CD4-positive, alpha-beta T cell treated with Interleukin-4 for 1 hour (primary cell): ENCODE results near the gene KIAA0586.
"Not testable (repeated sequence)": the region's sequence is repeated elsewhere in the genome, so short reads cannot be mapped to it uniquely, and the experiment has no call there.

ENCODE experiments used
- DNase-seq, 2 donors: peaks; one replicate each; pipeline ENCODE4 v3.0.0-alpha.2; 2020 to 2022

Gene KIAA0586

DNA sequence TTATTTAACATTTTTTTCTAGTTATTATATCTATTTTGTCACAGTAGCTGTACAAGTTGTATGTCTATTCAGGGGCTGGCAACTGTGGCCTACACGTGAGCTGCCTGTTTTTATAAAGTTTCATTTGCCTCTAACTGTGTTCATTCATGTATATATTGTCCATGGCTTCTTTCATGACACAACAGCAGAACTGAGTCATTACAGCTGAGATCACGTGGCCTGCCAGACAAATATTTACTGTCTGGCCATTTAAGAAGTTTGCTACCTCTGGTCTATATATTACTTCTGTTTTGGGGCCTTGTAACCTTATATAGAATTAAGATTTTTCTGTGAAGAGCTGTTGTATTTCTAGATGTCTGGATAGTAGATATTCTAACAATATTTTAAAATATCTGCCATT, 37.9 kb downstream of the KIAA0586 start:
- DNase-seq, result no peak

DNA sequence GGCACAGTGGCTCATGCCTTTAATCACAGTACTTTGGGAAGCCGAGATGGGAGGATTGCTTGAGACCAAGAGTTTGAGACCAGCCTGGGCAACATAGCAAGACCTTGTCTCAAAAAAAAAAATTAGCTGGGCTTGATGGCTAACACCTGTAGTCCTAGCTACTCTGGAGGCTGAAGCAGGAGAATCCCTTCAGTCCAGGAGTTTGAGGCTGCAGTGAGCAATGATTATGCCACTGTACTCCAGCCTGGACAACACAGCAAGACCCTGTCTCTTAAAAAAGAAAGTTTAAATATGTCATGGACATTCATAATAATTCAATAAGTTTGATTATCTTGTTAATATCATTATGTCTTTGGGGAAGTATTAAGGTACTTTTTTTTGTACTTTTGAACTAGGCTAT, 38.9 kb downstream of the KIAA0586 start:
- no peak for DNase-seq

DNA sequence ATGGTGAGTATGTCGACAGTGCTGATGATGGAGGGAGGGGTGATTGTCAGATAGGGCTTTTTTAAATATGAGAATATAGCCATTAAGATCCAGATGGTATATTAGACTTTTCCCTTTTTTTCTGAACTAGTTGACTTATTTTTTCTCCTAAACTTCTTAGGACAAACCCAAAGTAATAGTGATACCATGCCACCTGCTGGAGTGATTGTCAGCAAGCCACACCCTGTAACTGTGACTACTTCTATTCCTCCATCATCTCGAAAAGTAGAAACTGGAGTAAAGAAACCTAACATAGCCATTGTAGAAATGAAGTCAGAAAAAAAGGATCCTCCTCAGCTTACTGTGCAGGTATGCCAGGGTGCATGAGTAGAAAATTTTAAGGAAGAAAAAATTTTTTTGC, 40.1 kb downstream of the KIAA0586 start:
- DNase-seq, result no peak

DNA sequence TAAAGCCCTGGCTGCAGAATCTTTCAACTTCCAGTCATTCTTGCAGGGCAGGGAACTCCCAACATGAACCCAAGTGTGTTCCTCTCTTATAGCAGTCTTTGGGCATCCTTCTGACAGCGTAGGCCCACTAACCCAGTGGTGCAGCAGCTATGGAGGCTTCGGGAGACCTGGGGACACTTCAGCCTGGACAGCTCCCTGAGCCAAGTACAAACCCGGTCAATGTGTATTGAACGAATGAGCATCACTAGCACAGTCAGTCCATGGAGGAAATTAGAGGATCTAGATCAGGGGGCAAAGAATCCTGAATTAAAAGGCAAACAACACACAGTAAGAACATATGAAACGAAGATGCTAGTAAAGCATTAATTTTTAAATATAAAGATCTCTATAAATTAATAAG, 41.8 kb downstream of the KIAA0586 start:
- no peak for DNase-seq

DNA sequence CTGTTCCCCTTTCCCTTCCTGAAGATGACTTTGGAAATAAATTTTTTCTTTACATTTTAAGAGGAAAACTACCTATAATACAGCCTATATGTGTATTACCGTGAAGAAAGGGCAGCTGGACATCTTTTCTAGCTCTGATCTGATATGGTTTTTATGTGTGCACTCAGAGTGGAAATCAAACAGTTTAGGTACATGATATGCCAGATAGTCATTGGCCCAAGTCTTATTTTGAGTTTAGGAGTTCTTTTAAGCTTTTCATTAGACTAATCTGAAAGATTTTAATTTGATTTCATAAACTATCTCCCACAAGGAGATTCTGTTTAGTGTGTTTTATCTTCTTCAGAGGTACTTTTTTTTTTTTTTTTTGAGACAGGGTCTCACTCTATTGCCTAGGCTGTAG, 48.8 kb downstream of the KIAA0586 start:
- no peak for DNase-seq

DNA sequence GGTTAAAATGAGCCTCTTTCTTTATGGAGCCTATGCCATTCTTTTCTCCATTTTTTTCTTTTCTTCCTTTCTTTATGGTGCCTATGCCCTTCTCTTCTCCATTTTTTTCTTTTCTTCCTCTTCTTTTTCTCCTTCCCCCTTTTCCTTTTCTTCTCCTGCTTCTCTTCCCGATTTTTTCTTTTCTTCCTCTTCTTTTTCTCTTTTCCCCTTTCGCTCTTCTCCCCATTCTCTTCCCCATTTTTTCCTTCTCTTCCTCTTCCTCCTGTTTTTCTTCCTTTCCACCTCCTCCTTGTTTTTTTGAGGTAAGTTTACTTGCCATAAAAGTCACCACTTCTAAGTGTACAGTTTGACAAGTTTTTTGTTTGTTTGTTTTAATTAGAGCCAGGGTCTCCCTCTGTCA, 50.1 kb downstream of the KIAA0586 start:
- DNase-seq, result no peak

DNA sequence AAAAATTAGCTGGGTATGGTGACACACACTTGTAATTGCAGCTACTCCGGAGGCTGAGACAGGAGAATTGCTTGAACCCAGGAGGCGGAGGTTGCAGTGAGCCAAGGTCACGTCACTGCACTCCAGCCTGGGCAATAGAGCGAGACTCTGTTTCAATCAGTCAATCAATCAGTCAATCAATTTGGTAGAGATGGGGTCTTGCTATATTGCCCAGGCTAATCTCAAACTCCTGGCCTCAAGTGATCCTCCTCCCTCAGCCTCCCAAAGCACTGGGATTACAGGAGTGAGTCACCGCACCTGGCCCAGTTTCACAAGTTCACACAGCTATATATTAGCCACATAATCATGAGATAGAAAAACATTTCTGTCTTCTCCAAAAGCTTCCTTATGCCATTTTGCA, 50.8 kb downstream of the KIAA0586 start:
- not testable (repeated sequence) for DNase-seq

DNA sequence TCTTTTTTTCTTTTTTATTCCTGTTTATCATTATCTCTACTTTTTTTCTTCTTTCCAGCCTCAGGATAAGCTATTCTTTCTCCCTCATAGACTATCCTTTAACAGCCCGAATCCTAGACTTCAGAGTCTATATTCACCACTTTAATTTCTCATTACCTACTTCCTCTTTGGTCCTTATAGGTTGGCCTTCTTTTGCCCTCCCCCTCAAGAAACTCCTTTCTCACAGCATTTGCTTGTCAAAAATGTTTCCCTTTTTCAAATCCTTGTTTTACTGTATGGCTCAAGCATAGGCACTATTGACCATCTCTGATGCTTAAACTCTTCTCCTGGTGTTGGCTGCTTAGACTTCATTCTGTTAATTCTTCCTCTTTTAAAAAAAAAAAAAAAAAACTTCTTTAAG, 52.5 kb downstream of the KIAA0586 start:
- DNase-seq, result no peak

DNA sequence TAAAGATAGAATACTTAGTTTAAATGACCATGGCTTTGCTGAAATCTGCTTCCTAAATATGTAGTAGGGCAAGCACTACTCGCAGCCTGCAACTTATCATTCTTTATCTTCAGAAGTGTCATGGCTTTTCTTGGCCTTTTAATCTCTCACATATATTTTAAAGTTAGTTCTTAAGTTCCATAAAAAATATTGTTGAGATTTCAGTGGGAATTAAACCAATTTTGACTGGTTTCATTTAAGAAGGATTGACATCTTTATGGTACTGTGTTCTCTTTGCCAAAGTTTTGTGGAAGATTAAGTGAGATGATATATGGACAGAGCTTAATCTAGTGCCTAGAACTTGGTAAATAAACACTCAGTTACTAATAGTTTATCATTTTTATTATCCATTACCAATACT, 56.7 kb downstream of the KIAA0586 start:
- no peak for DNase-seq

DNA sequence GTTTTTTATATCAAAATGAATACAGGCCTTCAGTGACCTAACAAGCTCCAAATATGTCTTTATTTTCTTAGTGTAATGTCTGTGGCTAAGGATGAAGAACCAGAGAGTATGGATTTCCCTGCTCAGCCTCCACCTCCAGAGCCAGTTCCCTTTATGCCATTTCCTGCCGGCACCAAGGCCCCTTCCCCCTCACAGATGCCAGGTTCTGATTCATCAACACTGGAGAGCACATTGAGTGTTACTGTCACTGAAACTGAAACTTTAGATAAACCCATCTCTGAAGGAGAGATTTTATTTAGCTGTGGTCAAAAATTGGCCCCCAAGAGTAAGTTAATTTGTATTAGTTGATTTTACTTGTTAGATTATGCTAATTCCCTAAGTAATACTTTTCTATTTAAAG, 61.0 kb downstream of the KIAA0586 start:
- no peak for DNase-seq

DNA sequence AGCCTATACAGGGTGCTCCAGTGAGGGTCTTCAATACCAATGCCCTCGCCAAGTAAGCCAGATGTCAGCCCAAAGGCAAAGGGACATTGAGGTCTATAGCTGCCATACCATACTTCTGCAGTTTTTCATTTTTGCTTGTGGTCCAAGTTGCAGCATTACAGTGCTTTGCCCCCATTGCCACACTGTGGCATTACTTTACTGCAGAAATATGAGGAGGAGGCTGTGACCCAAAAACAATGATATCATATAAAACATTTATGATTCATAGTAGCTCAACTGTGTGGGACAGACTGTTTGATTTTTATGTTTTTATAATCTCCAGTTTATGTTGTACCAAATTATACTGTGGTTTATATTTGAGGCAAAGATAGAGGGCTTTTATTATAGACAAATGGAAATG, 64.1 kb downstream of the KIAA0586 start:
- no peak for DNase-seq

DNA sequence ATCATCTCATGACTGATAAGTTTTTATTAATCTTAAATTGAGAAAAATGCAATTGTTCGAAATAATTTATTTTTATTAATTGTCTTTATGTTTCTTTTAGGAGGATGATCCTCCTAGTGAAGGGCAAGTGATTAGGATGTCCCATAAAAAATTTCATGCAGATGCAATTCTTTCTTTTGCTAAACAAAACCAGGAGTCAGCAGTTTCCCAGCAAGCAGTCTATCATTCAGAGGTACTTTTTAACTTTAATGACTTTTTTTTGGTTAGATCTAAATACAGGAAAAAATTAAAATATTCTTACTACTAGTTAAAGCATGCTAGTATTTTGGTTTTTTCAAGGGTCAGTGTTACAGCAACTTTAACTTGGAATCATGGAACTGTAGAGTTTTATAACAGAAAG, 64.5 kb downstream of the KIAA0586 start:
- no peak for DNase-seq

DNA sequence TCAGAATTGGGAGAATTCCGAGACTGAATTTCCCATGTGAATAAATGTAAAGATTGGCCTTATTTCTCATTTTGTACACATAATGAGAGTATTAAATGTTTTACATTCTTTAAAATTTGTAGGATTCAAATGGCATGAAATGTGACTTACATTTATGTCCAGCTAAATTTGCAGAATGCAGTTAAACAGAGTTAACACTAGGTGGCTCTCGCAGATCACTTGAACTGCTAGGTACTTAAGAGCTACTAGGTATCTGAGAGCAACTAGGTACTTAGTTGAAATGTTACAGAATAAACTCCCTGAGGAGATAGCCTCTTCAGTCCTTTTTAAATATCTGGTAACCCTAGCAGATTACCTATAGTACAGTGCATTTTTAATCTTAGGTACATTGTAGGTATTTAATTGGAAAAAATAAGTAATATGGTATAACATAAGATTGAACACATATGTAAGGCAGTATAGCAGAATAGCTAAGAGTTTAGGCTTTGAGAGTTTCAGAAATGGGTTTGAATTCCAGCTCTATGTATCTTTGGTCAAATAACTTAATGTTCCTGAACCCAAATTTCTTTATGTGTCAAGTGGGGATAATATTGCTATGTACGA, 73.8 kb downstream of the KIAA0586 start:
- DNase-seq, result peak; percentile 16 to 53

DNA sequence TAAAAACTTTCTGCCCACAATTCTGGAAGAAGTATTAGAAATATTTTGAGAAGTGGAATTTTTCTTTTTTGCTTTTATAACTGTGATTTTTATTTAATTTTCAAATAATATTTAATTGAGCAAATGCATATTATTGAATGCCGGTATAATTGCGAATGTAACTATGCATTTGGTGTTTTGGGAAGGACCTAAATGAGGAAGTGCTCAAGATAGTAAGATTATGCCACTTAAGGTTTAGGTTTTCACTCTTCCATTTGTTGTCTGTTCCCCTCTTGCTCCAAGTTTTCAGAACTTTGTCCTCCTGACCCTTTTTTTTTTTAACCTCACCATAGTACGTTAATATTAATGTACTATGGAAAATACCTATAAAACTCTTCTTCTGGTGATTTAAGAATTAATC, 85.8 kb downstream of the KIAA0586 start:
- no peak for DNase-seq

DNA sequence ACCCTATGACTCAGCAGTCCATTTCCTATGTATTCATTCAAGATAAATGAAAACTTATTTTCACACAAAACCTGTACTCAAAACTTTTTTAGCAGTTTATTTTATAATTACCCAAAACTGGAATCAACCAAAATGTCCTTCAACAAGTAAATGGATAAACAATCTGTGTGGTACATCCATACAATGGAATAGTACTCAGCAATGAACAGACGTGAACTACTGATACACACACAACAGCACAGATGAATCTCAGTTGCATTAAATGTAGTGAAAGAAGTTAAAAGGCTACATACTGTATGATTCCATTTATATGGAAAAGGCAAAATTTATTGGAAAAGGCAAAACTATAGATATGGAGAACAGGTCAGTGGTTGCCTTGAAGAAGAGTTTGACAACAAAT, 90.1 kb downstream of the KIAA0586 start:
- no peak for DNase-seq

DNA sequence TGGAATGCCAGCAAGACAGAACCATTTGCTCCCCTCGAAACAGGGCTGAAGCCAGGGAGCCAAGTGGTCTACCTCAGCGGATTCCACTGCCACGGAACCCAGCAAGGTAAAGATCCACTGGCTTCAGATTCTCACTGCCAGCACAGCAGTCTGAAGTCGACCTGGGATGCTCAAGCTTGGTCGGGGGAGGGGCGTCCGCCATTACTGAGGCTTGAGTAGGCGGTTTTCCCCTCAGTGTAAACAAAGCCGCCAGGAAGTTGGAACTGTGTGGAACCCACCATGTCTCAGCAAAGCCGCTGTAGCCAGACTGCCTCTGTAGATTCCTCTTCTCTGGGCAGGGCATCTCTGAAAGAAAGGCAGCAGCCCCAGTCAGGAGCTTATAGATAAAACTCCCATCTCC, 98.2 kb downstream of the KIAA0586 start:
- DNase-seq, result not testable (repeated sequence)

DNA sequence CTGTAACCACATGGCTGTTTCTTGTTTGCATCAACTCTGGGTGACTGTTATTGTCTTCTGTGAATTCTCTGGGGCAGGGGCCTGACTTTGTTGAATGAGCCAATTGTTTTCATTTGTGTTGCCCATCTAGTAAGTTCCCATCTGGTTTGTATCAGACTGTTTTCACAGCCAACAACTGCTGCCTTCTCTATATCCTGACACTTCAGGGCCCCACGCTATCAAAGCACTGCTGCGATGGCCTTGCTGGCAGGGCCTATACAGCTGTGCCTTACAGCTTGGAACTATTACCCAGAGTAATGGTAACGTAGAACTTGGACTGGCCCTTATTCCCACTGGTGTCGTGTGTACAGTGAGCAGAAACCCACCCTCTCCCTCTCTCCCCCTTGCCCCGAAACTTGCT, 105.9 kb downstream of the KIAA0586 start:
- no peak for DNase-seq

DNA sequence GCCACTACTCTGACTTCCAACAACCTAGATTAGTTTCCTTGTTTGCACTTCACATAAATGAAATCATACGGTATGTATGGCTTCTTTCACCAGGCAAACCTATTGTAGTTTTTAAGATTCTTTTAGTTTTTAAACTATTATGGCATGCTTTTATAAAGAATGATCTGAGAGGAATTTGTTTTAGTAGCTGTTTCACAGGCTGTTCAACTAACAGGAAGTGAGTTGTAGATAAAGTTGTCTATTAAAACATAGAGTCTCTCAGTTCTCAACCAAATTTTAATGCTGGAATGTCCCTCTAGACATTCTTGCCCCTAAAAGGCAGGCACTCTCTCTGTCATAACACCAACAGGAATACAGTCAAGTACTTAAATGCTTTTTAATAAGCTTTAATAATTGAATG, 107.5 kb downstream of the KIAA0586 start:
- DNase-seq, result no peak

DNA sequence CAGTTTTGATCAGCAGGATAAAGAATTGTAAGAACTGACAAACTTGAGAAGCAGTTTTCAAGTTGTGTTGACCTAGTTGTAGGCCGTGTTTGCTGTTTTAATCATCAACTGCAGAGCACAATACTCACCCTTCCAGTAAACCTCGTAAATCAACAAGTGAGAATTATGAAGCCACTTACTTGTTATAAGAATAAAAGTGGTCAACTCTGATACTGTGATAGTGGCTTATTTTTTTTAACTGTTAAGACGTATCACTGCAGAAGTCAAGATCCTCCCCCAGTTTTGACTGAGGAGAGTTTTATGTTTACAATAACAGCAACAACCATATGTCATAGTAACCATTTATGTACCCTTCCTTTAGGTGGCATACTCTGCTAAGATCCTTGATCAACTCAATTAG, 109.5 kb downstream of the KIAA0586 start:
- no peak for DNase-seq

DNA sequence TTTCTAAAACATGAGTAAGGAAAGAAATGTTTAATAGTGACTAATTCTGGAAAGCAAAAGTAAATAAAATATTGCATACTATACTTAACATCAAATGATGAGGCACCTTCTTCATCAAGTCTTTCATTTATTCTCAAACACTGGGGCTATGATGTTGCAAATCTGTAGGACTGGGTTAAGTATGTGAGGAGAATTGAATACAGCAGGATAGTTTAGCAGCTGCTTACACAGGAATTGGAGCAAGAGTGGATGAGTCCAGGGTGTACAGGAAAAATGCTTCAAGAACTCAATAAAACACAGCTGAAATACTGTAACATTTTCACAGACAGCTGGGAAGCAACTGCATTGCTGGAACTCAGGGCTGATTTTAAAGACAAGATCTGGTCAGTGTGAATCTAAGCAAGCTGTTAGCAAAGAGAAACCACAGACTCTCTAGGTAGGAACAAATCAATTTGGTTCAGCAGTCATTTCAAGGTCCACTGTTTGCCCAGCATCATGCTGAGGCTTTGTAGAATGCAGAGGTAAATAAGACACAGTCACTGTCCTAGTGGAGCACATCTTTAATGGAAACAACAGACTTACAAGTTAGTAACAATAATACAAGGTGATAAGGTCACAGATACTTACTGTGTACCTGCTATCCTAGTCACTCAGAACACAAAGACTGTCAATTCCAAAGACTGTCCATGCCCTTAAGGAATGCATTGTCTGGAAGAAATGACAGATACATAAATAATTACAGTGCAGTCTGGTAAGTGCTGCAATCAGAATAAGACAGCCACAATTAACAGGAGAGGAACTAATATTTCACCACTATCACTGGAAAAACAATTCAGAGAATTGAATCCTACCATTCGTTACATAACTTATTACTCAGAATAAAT, 113.5 kb downstream of the KIAA0586 start:
- no peak for DNase-seq

DNA sequence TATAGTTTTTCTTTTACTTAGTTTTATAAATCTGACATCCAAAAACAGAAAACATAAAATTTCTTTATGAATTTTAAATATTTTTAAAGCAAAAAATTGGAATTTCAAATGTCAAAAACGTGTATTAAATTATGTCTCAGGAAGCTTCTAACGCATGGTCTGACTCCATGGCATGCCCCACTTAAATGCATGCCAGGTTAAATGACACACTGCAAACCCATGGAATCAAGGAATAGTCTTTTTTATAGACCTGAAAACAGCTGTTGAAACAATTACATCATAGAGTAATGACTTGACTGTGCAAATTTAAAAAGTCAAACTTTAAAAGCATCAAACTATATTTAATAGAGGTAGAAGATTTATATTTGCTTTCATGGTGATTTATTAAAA, 114.1 kb downstream of the KIAA0586 start:
- DNase-seq, result no peak

DNA sequence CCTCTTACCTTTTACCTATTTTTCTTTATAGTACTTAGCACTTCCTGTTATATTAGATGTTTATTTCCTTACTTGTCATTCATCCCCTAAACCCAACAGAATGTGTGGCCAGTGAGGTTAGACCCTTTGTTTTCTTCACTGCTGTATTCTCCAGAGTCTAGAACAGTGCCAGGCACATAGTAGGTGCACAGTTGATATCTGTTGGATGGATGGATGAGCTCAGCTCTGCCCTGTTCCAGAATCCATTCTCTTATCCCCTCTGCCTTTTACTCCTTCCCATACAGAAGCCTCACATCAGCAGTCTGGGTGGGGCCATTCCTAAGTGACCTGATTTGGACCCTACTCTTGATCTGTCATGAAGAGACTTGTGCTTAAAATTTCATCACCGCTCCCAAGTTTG, 115.7 kb downstream of the KIAA0586 start:
- DNase-seq, result no peak

DNA sequence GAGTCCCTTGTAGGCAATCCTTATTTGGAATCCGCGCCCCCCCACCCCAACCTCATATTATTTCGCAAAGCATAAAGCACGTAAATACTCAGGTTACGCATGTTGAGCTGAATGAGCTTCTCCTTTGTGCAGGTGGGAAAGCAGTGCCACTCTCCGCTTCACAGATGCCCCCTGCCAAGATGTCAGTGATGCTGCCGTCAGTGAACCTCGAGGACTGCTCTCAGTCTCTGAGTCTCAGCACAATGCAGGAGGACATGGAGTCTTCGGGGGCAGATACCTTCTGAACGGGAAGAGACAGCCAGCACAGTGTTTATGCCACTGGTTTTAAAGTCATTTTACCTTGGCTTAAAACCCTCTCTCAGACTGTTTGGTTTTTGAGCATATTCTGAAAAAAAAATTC, 120.1 kb downstream of the KIAA0586 start:
- DNase-seq, result no peak

DNA sequence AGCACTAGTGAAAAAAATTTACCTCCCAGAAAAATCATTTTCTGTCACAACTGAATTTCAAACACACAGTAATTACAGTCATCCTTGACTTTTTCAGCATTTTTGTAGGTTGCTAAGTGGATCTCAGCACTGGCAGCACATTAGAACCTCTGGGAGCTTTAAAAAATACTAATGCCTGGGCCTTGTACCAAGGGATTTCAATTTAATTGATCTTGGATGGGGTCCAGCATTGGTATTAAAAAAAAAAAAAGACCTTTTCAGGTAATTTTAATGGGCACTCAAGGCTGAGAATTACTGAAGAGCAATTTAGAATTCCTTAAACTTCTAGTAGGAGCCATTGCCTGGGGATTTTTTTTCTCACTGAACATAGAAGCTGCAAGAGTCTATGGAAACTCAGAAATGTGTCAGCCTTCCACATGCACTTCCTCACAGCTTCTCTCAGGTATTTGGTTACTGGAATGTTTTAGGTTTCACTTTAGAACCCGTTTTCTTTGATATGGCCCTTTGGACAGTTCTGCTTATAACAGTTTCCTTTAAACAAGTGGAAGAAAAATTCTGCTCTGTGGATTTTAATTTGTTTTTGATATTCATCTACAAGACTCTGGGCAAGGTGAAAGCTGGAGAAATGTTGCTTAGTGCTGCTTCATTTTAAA, 121.7 kb downstream of the KIAA0586 start:
- DNase-seq, result no peak
